Lower lobe of right lung (tissue), 2 donors: ENCODE results near the gene DENND5A. TPM values are rescaled to one million over a fixed set of nuclear protein-coding genes. Genes with fewer than 3 reads are reported as not detected.
"Not testable (repeated sequence)": the region's sequence is repeated elsewhere in the genome, so short reads cannot be mapped to it uniquely, and the experiment has no call there.

Experiments
- ATAC-seq, 2 donors: fragments of 200-7000 bp; cut with Tn5 transposase; one replicate each; pipeline ENCODE4 v1.9.1; 2020 to 2022; ENCODE audit warnings: mild to moderate bottlenecking in 2 of 2, moderate library complexity in 2 of 2
- DNase-seq: peaks from one replicate; pipeline ENCODE4 v3.0.0-alpha.2; 2020
- H3K27ac ChIP-seq: fragments of 200-600 bp; one replicate; pipeline ENCODE4 v1.8.0; 2022
- H3K27me3 ChIP-seq: fragments of 200-600 bp; one replicate; pipeline ENCODE4 v1.8.0; 2022; ENCODE audit warnings: low read depth
- H3K36me3 ChIP-seq: fragments of 200-600 bp; one replicate; pipeline ENCODE4 v1.8.0; 2022; ENCODE audit warnings: mild to moderate bottlenecking
- H3K4me1 ChIP-seq: fragments of 200-600 bp; one replicate; pipeline ENCODE4 v1.8.0; 2022
- H3K4me3 ChIP-seq: fragments of 200-600 bp; one replicate; pipeline ENCODE4 v1.8.0; 2022; ENCODE audit warnings: mild to moderate bottlenecking
- H3K9me3 ChIP-seq: fragments of 200-600 bp; one replicate; pipeline ENCODE4 v1.8.0; 2022
- intact Hi-C: fragments of 100-400 bp; cut with DNase I; formaldehyde crosslinking; loops from one replicate; pipeline ENCODE4 v1.11.0; 2022
- total RNA-seq: library from RNA; stranded (reverse); fragmentation: NEBNext Ultra II Directional; extraction: Animal tissue kit (Norgen Biotek cat#: 25700); gene quantifications from one replicate; pipeline ENCODE4 v1.2.1, GENCODE V29; 2021
- TF ChIP-seq, protein P1 (sequence below): fragments of 200-600 bp; IDR thresholded peaks from one replicate; pipeline ENCODE4 v1.8.0; 2022; ENCODE audit warnings: antibody characterized with exemption, mild to moderate bottlenecking
- donor health status: DM: no; HTN: yes; CAD: no; lungs with severe emphysema.

The DENND5A gene
- total RNA-seq, 1 donor from 2014 or later, result 97.5 TPM

DNA sequence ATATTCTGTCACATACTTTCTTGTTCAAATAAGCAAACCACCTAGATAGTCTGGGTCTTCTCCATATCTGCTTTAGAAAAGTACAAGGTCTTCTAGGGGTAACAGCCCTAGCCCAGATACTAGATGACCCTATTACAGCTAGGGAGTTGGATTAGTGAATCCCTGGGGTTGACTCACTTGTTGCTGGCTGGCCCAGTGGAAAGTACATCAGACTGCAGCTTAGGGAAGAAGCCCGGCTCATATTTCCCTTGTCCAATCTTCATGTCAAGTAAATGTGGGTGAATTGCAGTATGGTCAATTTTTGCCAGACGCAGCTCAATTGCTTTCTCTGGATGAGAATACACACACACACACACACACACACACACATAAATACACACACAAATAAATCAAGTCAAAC is 94.7 kb downstream of the DENND5A start:
- no peaks in the 10 kb centered on the region for H3K27me3 ChIP-seq
- no peak for DNase-seq
- no peaks in the 10 kb centered on the region for H3K9me3 ChIP-seq
- intact Hi-C loops, result no loop called here
- no peak overlapping the region for H3K27ac ChIP-seq
- no peaks in the 10 kb centered on the region for H3K4me1 ChIP-seq
- H3K4me3 ChIP-seq, result no peak overlapping the region
- no peak for ATAC-seq
- TF ChIP-seq, protein P1, sequence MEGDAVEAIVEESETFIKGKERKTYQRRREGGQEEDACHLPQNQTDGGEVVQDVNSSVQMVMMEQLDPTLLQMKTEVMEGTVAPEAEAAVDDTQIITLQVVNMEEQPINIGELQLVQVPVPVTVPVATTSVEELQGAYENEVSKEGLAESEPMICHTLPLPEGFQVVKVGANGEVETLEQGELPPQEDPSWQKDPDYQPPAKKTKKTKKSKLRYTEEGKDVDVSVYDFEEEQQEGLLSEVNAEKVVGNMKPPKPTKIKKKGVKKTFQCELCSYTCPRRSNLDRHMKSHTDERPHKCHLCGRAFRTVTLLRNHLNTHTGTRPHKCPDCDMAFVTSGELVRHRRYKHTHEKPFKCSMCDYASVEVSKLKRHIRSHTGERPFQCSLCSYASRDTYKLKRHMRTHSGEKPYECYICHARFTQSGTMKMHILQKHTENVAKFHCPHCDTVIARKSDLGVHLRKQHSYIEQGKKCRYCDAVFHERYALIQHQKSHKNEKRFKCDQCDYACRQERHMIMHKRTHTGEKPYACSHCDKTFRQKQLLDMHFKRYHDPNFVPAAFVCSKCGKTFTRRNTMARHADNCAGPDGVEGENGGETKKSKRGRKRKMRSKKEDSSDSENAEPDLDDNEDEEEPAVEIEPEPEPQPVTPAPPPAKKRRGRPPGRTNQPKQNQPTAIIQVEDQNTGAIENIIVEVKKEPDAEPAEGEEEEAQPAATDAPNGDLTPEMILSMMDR, result no peak
- H3K36me3 ChIP-seq, result peaks cover 58% of the 10 kb centered on the region

DNA sequence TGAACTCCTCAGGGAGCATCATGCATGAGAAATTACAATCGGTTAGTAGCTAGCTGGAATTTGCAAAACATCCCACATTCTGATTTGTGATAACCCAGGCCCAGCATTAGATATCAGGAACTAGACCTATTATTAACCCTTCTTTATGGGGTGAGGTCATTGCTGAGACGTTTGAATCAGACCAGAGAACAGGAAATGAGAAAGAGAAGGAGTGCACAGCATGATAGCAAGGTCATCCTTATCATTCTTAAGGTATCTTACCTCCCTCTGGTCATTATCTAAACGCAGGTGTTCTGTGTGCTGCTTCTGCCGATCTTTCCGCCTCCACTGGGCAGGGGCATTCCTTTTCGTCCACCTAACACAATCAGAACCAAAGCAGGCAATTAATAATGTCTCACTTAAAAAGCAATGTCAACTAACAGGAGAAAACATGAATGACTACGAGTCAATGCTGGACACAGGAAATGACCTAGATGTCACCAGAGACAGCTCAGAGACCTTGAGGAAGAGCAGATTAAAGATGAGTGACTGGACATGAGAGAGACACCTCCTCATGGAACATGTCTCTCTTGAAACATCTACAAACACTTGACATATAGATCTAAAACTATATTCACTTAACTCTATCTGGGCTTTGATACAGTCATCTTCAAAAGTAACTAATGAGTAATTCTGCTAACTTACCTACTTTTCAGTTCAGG is 95.4 kb downstream of the DENND5A start:
- Histone ChIP-seq H3K9me3 (no peaks in the 10 kb centered on the region), H3K4me3 (no peak overlapping the region), H3K36me3 (peaks cover 63% of the 10 kb centered on the region), H3K4me1 (no peaks in the 10 kb centered on the region), H3K27ac (no peak overlapping the region), H3K27me3 (no peaks in the 10 kb centered on the region)
- intact Hi-C loops, result no loop called here
- DNase-seq (no peak), ATAC-seq (no peak)
- TF ChIP-seq, protein P1, result no peak

DNA sequence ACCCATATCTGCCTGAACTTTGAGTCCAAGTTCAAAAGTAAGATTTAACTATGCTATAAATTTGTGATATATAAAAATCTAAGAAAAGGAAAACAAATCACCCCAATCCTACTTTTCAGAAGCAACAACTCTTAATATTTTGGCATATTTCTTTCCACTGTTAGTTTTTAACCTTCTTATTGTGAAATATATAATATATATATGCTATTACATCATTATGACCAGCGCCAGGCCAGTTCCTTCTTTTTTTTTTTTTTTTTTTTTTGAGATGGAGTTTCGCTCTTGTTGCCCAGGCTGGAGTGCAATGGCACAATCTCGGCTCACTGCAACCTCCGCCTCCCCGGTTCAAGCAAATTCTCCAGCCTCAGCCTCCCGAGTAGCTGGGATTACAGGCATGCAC is 103.2 kb downstream of the DENND5A start:
- intact Hi-C loops, H3K27me3 ChIP-seq: not testable (repeated sequence)
- H3K36me3 ChIP-seq, result peaks cover 61% of the 10 kb centered on the region

DNA sequence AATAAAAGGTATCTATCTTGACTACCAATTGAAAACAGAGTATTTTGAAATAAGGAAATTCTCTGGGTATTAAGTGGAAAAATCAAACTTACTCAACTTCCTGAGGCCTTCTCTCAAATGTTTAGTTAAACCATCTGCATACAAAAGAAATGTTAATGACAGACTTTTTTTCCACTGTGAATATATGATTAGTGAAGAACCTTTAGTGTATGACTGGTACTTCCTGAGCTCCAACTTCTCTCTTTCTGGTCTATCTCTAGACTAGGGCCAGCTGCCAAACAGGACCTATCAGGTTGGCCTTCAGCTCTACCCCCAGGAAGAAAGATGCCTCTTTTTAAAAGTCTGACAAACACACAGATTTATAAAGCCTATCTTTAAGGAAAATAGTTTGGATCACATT is 105.0 kb downstream of the DENND5A start:
- Histone ChIP-seq H3K27ac (no peak overlapping the region), H3K9me3 (no peaks in the 10 kb centered on the region), H3K4me1 (peaks cover 19% of the 10 kb centered on the region), H3K4me3 (no peak overlapping the region), H3K27me3 (no peaks in the 10 kb centered on the region), H3K36me3 (peaks cover 58% of the 10 kb centered on the region)
- DNase-seq, result no peak
- peak in 1 of 2 donors; percentile 39 for ATAC-seq
- TF ChIP-seq, protein P1, result no peak
- intact Hi-C loops, result no loop called here

More for the DNA sequence above, 103.2 kb downstream of the DENND5A start:
- not testable (repeated sequence) for ATAC-seq, H3K27ac ChIP-seq, H3K4me3 ChIP-seq, DNase-seq, H3K9me3 ChIP-seq
- H3K4me1 ChIP-seq, result peaks cover 19% of the 10 kb centered on the region

DNA sequence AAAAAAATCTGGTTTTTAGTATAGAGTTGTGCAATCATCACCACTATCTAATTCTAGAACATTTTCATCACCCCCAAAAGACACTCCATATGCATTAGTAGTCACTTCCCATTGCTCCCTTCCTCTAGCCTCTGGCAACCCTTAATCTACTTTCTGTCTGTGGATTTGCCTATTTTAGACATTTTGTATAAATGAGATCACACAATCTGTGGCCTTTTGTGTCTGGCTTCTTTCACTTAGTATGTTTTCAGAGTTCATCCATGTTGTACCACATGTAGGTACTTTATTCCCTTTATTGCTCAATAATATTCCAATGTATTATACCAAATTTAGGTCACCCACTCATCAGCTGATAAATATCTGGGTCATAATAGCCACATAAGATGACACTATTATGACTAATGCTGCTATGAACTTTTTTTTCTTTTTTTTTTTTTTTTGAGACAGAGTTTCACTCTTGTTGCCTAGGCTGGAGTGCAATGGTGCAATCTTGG is 106.2 kb downstream of the DENND5A start:
- H3K36me3 ChIP-seq, result peaks cover 52% of the 10 kb centered on the region
- H3K27ac ChIP-seq, result no peak overlapping the region
- no peaks in the 10 kb centered on the region for H3K9me3 ChIP-seq
- DNase-seq, result no peak
- peaks cover 19% of the 10 kb centered on the region for H3K4me1 ChIP-seq
- peak; percentile 44 to 59 for ATAC-seq
- intact Hi-C loops, result no loop called here
- no peaks in the 10 kb centered on the region for H3K27me3 ChIP-seq
- H3K4me3 ChIP-seq, result no peak overlapping the region
- TF ChIP-seq, protein P1, result no peak

DNA sequence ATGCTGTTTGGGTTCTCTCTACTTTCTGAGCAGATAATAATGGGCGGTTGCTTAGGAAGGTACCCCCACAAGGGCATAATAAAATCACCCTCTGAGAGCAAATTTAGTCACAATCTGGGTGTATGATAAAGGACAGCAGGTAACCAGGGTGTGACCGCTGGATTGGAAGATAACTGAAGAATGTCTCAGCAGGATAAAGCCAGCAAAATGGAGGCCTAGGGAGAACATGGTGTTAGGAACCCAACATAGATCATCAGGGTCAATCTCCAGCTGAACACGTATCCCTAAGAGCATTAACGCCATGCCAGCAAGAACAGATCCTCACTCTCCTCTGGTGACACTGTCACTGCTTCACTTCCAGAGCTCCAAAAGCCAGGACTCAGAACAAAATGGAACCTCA is 109.2 kb downstream of the DENND5A start:
- ATAC-seq, result no peak
- DNase-seq, result no peak
- no peaks in the 10 kb centered on the region for H3K27me3 ChIP-seq
- H3K4me3 ChIP-seq, result no peak overlapping the region
- H3K9me3 ChIP-seq, result no peaks in the 10 kb centered on the region
- TF ChIP-seq, protein P1, result no peak
- H3K36me3 ChIP-seq, result peaks cover 55% of the 10 kb centered on the region
- intact Hi-C loops, result no loop called here
- peaks cover 19% of the 10 kb centered on the region for H3K4me1 ChIP-seq
- no peak overlapping the region for H3K27ac ChIP-seq
